ENCODE measurements around the gene THBS1. TPM values are rescaled to one million over a fixed set of nuclear protein-coding genes. Genes with fewer than 3 reads are reported as not detected.

The THBS1 gene
- total RNA-seq, 1 donor from 2014 or later = 184 TPM

- no peak for DNase-seq (ENCODE audit: low spot score)
Observed at GRCh38 chr15:39629906-39630305, 49.0 kb downstream of the THBS1 start.

GRCh38 chr15:39631357-39631756 is 50.5 kb downstream of the THBS1 start:
- DNase-seq (ENCODE audit: low spot score) = no peak

- no peak for DNase-seq (ENCODE audit: low spot score)
Observed at GRCh38 chr15:39638041-39638440, 57.2 kb downstream of the THBS1 start.

- DNase-seq (ENCODE audit: low spot score) = no peak
Observed at GRCh38 chr15:39639037-39639436, 58.2 kb downstream of the THBS1 start.

GRCh38 chr15:39640665-39641064 is 59.8 kb downstream of the THBS1 start:
- no peak for DNase-seq (ENCODE audit: low spot score)

GRCh38 chr15:39641191-39641889 is 60.5 kb downstream of the THBS1 start:
- DNase-seq (ENCODE audit: low spot score) = no peak

GRCh38 chr15:39642011-39642640 is 61.2 kb downstream of the THBS1 start:
- DNase-seq (ENCODE audit: low spot score) = no peak

- DNase-seq (ENCODE audit: low spot score) = no peak
Observed at GRCh38 chr15:39643727-39644126, 62.8 kb downstream of the THBS1 start.

- no peak for DNase-seq (ENCODE audit: low spot score)
Observed at GRCh38 chr15:39644136-39644535, 63.3 kb downstream of the THBS1 start.

- no peak for DNase-seq (ENCODE audit: low spot score)
Observed at GRCh38 chr15:39645138-39645975, 64.5 kb downstream of the THBS1 start.

- no peak for DNase-seq (ENCODE audit: low spot score)
Observed at GRCh38 chr15:39645976-39646257, 65.0 kb downstream of the THBS1 start.

- DNase-seq (ENCODE audit: low spot score) = no peak
Observed at GRCh38 chr15:39646425-39646824, 65.5 kb downstream of the THBS1 start.

Other genes with a start within 250 kb of the THBS1 start
- 0.81 TPM for gene FSIP1, start 201.8 kb downstream of the THBS1 start, total RNA-seq

Measured in mucosa of gallbladder (tissue), 1 donor.